Measurements from ENCODE around the gene VPS35L.
"Not testable (repeated sequence)": the region's sequence is repeated elsewhere in the genome, so short reads cannot be mapped to it uniquely, and the experiment has no call there.

VPS35L gene

DNA sequence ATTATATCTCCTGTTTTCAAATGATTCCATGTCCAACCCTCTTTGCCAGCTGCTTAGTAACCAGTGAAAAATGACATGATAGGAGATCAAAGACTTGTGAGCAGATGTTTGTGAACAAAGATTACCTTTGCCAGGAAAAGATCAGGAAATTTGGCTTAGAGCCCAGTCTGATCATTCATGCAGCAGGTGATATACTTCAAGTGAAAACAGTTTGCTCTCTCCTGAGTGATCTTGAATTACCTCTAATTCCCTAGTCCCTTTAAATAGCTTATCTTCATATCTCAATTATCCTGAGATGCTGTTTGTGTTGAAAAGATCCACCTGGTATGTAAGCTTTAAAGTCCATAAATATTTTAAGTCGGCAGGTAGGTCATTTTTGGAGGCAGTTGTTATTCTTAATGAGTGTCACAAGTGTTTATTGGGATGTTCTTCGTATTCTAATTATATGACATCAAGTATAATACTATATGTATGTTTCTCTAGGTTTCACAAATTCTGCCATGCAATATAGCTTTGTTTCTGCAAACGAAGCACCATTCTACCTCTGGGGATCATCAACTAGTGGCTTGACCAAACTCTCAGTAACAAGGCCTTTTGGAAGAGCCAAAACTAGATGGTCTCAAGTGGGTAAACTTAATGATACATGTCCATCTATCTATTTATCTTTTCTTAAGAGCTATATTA, 13.2 kb upstream of the VPS35L start:
- no peak for DNase-seq

DNA sequence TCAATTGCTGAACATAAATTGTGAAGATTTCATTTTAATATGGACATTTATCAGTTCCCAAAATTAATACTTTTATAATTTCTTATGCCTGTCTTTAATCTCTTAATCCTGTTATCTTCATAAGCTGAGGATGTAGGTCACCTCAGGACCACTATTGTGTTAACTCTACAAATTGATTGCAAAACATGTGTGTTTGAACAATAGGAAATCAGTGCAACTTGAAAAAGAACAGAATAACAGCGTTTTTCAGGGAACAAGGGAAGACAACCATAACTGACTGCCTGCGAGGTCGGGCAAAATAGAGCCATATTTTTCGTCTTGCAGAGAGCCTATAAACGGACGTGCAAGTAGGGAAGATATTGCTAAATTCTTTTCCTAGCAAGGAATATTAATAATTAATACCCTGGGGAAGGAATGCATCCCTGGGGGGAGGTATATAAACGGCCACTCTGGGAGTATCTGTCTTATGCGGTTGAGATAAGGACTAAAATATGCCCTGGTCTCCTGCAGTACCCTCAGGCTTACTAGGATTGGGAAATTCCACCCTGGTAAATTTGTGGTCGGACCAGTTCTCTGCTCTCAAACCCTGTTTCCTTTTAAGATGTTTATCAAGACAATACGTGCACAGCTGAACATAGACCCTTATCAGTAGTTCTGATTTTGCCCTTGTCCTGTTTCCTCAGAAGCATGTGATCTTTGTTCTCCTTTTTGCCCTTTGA, 12.1 kb upstream of the VPS35L start:
- not testable (repeated sequence) for DNase-seq

DNA sequence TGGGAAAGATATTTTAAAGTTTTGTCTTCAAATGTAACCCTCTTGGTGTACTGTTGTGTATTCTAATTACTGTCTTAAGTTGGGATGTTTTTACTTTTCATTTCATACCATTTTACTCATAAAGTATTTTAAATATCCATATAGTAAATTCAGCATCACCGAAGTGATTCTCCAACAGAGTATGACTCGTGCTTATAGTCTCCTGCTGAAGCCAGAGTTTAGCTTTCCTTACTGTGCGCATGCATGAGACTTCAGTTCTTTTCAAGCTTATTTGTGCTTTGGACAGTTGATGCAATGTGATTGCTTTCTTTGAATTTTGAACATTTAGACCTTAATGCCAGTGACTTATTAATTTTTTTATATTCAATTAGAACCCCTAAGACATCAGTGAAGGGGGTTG, 7.4 kb upstream of the VPS35L start:
- no peak for DNase-seq

DNA sequence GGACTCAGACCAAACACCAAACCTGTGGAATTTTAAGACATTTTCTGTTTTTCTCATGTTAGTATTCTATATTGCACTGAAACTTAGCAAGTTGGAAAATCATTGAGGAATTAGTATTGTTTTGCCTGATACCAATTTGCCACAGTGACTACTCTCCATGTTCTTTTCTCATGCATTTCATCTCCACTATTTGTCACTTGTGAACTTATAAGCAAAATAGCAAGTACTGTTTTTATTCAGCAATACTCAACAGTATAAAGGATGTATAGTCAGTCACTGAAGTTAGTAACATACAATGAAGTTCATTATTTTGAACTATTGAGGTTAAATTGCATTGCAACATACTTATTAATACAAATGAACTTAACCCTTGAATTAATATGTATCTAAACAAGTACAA, 5.8 kb upstream of the VPS35L start:
- no peak for DNase-seq

DNA sequence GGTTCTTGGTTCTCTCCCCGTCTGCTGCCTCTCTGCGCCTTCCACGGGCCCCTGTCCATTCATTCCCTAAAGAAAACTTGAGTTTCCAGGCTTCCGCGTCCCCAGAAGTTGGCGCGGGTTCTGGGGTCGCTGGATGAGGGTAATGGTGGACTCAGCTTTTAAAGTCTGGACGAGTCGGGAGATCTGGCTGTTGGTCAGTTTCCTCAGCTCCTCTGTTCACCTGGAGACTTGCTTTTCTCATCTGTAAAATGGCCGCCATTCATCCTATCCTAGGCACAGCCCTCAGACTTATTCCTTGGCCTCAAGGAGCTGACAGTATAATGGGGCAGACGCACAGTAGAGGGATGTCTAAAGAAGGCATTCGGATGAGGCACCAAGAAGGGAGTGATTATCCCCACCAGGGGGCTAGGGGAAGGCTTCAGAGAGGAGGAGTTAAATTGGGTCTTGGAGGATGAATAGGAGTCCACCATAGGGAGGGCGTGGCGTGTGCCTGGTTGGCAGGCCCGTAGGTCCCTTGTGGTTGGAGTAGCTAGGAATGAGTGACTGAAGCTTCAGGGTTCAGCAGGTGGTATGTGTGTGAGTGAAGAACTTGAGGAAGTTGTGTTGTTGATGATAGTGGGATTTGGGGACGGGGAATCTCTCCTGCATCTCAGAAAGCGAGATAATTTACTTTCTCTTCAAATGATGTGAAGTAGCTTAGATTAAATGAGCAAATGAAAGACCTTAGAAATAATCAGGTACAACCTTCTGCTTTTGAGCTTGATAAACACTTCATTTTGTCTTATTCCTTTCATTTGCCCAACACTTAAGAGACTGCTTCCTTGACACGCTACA, 652 bp downstream of the VPS35L start:
- peak; percentile 4 for DNase-seq

DNA sequence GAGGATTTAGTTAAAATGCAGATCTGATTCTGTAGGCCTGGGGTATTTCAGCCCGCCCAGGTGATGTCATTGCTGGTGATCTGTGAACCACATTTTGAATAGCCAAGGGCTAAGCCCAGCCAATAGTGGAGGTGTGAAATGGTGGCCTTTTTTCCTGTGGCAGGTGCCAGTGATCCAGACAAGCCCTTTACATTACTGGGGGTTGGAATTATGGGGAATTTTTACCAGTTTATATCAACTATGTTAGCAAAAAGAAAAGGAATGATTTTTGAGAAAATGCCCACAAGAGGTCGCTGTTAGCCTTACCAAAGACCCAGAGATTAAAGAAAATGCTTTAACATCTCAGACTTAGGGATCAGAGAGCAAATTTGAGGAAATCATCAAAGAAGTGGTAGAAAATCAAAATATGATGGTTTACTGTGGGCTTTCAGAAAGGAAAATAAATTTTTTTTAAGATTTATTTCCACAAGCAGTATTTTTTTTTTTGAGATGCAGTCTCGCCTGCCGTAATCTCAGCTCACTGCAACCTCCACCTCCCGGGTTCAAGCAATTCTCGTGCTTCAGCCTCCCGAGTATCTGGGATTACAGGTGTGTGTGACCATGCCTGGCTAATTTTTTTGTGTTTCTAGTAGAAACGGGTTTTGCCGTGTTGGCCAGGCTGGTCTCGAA, 3.9 kb downstream of the VPS35L start:
- DNase-seq = no peak

DNA sequence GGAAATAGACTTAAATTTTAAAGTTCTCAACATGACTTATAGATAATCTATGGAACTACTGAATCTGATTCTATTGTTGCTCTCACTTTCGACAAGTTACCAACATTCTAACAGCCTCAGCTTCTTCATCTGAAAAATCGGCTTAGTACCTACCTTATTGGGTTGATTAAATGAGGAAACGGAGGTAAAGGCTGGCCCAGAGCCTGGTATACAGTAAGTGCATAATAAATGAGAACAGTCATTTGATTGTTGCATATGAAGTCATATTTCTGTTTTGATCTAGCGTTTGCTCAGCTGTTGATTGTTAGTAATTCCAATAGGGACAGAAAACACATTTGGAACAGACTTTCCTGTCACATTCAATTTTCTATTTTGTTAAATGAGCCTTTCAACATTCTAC, 4.6 kb downstream of the VPS35L start:
- DNase-seq = no peak

DNA sequence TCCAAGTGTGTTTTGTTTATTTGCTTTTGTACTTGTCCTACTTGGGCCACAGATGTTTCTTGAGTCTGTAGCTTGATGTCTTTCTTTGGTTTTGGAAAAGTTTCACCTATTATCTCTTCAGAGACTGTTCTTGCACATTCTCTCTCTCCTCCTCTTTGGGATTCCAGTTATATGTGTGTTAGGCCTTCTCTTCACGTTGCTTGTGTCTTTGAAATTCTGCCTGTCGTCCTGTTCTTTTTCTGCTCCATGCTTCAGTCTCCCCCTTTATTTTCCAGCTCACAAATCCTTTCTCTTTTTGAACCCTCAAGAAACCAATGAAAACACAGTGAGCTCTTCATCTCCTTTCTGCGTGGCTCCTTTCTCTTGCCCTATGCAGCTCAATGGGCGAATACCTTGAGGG, 7.9 kb downstream of the VPS35L start:
- no peak for DNase-seq

DNA sequence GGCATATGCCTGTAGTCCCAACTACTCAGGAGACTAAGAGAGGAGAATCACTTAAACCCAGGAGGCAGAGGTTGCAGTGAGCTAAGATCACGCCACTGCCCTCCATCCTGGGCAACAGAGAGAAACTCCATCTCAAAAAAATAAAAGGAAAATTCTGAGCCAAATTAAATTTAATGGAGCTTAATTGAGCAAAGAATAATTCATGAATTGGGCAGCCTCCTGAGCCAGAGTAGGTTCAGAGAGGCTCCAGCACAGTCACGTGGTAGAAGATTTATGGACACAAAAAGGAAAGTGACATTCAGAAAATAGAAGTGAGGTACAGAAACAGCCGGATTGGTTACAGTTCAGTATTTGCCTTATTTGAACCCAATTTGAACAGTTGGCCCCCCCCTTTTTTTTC, 10.9 kb downstream of the VPS35L start:
- DNase-seq = no peak

DNA sequence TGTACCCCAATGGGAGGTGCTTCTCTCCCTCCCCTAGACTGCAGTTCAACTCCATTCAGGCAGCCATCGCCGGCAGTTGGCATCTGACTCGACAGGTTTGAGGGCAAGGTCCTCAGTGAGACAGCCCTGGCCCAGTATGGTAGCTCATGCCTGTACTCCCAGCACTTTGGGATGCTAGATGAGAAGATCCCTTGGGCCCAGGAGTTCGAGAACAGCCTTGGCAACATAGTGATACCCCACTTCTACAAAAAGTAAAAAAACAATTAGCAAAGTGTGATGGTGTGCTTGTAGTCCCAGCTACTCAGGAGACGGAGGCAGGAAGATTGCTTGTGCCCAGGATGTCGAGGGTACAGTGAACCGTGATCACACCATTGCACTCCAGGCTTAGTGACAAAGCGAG, 12.1 kb downstream of the VPS35L start:
- no peak for DNase-seq

DNA sequence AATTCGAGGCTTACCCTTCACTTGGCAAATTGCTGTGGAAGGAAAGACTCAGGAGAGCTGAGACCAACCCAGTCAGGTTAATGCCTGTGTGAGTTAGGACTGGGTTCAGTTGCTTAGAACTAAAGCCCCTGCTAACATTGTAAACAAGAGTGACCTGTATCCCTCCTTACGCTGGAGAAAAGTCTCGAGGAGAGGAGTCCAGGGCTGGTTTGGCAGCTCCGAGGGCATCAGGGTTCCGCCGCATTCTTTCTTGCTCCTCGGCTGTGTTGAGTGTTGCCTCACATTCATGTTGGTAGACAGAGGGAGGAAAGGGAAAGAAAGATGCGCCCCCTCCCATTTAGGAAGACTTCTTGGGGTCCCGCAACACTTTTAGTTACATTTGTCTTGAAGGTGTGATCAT, 18.5 kb downstream of the VPS35L start:
- no peak for DNase-seq

DNA sequence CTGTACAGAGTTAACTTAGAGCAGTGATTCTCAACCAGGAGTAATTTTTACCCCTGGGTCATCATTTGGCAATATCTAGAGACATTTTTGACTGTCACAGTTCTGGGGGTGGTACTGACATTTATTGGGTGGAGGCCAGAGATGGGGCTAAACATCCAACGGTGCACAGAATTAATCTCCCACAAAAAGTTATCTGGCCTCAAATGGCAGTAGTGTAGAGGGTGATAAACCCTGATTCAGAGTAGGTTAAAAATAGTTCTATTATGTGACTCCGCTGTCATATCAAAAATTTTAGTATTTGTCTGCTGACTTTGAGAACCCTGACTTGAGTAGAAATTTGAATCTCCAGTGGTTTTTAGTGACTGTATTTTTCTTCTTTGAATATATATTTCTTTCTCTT, 19.1 kb downstream of the VPS35L start:
- no peak for DNase-seq

DNA sequence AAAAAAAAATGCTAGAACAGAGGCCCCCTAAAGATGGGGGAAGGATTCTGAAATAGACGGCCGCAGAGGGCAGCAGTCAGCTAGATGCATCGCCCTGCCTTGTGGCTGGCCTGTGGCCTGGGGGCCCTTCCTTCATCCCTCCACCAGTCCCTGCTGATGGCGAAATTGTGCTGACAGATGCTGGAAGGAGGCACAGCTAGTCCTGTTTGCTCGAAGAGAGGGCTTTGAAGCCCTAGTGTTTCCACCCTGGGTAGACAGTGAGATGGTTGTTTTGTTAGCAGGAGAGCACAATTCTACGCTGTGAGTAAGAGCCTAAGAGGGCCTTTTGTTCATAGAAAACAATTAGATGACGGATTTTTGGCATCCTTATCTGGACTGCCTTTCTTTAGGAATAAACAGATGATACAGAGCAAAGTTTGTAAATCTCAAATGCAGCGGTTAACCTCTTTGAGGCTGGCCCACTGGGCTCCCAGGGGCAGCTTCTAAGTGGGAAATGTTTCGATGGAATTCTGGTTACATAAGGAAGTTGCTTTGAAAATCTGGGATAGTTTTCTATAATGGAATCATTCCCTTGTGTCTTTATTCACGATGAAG, 23.0 kb downstream of the VPS35L start:
- no peak for DNase-seq

DNA sequence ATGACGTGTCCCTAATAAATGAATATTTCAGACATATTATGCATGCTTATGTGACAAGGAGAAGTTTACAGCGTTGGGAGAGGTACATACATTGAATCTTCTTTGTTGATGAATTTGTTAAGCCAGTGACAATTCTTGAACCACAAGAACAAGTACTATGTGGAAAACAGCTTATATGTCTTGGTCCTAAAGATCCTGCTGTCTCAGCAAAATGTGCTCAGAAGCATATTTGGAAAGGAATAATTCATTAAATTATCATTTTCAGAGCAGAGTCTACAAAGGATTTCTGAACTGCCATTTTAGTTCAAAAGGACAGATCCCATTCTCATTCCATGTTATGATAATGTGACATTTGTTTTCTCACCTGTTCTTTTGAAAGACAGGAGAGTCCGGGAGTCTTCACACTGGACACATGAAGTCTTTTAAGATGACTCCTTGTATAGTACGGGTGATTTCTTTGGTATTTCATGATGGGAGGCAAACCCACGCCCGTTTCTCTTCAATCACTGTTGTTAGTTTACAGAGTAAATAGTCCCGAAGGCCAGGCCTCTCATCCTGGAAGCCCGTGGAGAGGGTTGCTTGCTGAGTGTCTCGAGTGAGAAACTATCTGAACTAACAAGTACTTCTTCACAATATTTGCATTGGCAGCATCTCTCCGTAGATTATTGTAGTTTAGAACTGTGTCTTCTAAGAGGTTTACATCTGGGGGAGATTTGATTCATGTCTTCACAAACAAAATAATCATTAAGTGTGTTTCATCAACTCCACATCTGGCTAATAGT, 26.7 kb downstream of the VPS35L start:
- no peak for DNase-seq

DNA sequence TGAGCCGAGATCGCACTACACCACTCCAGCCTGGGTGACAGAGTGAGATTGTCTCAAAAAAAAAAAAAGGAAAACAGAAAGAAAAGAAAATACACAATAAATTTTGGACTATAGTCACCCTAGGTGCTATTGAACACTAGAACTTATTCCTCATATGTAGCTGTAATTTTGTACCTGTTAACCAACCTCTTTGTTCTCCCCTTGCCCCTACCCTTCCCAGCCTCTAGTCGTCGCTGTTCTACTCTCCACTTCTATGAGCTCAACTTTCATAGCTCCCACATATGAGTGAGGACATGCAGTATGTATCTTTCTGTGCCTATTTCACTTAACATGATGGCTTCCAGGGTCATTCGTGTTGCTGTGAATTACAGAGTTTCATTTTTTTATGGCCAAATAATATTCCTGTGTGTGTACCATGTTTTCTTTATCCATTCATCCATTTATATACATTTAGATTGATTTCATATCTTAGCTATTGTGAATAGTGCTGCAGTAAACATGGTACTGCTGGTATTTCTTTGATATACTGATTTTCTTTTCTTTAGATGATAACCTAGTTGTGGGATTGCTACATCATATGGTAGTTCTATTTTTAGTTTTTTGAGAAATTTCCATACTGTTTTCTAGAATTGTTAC, 28.3 kb downstream of the VPS35L start:
- DNase-seq = no peak

DNA sequence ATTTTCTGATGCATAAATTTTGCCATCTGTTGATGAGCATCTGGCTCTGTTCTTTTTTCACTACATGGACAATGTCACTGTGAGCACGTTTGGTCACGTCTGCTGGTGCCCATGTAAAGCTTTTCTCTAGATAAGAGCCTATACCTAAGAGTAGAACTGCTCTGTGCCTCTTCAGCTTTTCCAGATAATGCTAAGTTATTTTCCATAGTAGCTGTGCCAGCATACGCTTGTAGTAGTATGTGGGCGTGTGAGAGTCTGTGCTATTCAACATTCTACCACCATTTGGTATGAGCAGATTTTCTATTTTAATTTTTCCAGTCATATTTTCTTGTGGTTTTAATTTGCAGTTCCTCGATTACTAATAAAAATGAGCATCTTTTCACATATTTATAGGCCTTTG, 33.2 kb downstream of the VPS35L start:
- DNase-seq = no peak

DNA sequence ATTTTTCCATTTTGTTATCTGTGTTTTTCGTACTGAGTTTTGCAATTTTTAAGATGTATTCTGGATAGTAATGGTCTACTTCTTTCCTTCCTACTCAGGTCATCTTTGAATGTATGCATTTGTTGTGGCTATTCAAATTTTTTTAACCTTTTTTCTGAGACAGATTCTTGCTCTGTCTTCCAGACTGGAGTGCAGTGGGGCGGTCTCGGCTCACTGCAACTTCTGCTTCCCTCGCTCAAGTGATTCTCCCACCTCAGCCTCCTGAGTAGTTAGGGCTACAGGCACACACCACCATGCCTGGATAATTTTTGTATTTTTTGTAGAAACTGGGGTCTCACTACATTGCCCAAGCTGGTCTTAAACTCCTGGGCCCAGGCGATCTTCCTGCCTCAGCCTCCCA, 33.6 kb downstream of the VPS35L start:
- DNase-seq = no peak

DNA sequence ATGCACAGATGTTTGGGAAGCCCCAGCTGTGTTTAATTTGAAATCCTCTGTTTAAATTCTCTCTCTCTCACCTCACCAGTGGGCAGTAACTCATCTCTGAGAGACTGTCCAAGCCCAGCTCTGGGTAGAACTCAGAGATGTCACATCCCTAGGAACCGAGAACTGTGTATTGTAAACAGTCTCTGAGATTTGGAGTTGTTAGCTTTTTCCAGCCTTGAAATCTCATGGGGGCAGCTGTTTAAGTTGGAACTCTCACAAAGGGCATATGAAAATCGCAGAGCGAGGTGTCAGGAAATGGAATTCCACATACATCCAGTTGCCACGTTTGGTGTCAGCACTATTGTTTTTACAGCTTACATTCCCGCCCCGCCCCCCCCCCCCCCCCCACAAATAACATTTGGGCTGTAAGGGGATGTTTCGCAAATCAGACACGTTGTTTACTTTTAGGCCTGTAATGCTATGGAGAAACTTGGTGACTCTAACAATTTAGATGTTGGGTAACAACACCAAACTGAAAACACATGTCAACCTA, 34.3 kb downstream of the VPS35L start:
- no peak for DNase-seq

DNA sequence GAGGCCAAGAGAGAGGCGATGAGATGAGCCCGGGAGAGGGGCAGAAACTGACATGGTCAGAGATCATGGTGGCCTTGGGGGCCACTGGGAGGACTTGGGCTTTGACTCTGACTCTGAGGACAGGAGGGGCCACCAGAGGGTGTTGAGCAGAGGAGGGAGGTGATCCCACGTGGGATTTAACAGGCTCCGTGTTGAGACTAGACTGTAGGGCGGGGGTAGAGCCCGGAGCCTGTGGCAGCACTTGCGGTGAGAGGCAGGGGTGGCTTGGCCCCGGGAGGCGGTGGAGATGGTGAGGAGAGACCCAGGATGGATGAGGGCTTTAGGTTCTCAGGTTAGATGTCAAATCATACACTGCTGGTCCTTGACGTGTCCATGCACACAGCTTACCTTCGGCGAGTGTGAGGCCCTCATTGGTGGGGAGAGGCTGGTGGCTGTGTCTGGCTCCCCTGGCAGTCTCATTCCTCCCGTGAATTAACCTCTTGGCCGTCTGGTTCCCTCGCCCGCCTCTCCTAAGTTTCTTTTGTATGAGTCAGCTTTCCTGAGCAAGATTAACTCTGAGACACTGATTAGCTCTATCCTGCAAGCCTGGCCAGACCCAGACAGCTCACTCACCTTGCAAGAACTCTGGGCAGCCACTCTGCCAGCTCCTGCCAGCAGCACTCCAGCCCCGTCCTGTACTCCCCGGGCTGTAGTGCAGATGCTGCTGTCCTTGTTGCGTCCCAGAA, 39.7 kb downstream of the VPS35L start:
- DNase-seq = no peak

DNA sequence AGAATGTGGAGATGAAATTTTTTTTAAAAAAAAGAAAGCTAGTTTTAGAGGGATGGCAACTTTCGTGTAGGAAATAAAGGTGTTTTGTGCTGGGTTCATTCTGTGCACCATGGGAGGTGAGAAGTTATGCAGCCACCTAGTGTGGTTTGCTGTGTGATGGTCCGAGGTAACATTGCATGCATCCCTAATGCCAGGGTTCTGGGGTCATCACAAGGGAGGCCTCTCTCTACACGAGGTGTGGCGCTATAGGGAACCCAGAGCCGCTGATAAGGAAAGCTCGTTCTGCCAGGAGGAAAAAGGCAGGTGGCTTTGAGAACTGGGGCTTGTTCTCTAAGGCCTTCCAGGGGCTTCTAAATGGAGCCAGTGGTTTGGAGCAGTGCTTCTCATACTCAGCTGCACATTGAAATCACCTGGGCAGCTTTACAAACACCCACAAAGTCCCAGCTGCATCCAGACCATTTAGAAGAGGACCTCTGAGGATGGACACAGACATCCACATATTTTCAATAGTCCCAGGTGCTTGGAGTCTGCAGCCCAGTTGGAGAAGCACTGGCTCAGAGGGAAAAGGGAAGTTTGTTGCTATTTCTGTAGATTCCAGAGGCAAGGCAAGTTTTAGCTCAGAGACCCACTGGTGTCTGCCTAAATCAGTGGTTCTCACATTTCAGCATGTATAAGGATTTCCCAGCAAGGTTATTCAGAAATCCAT, 43.5 kb downstream of the VPS35L start:
- DNase-seq = no peak
